Fibroblast of villous mesenchyme (primary cell): Measurements from ENCODE around the gene PPP1R9B. TPM values are rescaled to one million over a fixed set of nuclear protein-coding genes. Genes with fewer than 3 reads are reported as not detected.

Experiments
- DNase-seq: peaks from one replicate; pipeline ENCODE4 v3.0.0-alpha.2; 2010; ENCODE audit warnings: low read depth
- H3K4me3 ChIP-seq: 2 replicates; pipeline ENCODE4 v1.5.1; 2011; ENCODE audit warnings: low read depth, mild to moderate bottlenecking, low read length
- total RNA-seq: library from RNA; depleted of rRNA; stranded (reverse); fragments of >200 nt; gene quantifications from 2 replicates; pipeline ENCODE4 v1.2.3, GENCODE V29; 2012
- TF ChIP-seq, protein P1 (sequence below): IDR thresholded peaks from 2 replicates; pipeline ENCODE4 v1.5.1; 2012; ENCODE audit warnings: low read depth, mild to moderate bottlenecking, low read length; ENCODE audit not compliant: insufficient read depth

PPP1R9B gene
- total RNA-seq, 1 donor: 47.1 TPM

DNA sequence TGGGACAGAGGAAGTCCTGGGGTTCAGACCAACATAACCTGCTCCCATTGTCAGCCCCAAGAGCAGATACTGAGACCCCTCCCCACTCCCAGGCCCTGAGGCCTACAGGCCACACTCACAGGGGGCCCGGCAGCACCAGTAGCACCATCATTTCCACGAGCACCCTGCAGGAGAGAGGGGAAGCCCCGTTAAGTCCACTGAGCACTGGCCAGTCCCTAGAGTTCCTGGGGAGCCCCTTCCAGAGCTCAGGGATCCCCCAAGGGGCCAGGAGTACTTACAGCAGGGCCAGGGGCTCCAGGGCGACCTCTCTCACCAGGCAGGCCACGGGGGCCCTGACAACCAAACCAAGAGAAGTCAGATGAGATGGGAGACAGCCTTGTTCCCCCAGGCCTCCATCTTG is 45.6 kb upstream of the PPP1R9B start:
- DNase-seq: no peak
- peak overlapping the region; percentile 100 for H3K4me3 ChIP-seq
- TF ChIP-seq, protein P1, sequence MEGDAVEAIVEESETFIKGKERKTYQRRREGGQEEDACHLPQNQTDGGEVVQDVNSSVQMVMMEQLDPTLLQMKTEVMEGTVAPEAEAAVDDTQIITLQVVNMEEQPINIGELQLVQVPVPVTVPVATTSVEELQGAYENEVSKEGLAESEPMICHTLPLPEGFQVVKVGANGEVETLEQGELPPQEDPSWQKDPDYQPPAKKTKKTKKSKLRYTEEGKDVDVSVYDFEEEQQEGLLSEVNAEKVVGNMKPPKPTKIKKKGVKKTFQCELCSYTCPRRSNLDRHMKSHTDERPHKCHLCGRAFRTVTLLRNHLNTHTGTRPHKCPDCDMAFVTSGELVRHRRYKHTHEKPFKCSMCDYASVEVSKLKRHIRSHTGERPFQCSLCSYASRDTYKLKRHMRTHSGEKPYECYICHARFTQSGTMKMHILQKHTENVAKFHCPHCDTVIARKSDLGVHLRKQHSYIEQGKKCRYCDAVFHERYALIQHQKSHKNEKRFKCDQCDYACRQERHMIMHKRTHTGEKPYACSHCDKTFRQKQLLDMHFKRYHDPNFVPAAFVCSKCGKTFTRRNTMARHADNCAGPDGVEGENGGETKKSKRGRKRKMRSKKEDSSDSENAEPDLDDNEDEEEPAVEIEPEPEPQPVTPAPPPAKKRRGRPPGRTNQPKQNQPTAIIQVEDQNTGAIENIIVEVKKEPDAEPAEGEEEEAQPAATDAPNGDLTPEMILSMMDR: no peak

DNA sequence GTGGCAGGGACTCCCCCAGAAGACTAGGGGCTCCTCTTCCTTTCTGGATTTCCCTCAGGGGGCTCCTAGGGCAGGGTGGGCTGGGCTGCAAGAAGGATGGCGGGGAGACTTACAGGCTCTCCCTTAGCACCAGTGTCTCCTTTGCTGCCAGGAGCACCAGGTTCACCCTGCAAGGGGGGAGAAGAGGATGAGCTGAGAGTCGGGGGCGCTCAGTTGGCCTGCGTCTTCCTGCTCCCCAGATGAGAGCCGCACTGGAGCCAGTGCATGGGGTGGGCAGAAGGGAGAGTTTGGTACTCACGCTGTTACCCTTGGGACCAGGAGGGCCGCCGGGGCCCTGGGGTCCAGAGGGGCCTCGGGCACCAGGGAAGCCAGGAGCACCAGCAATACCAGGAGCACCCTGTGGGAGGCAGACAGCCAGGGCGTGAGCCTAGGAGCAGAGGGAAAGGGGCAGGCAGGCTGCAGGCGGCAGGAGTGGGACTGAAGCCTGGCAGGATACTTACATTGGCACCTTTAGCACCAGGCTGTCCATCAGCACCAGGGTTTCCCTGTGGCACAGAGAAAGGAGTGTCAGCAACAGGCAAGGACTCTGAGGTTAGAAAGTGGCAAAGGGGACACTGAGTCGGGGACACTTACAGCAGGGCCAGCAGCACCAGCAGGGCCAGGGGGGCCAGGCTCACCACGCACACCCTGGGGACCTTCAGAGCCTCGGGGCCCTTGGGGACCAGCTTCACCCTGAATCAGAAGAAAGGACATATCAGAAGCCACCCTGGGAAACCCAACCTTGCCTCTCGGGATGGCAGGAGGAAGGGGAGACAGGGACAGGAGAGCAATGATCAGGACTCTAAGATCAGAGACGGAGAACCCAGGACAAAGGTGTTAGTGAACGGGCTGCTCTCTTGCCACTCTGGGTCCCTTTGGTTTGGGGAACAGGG is 44.7 kb upstream of the PPP1R9B start:
- no peak for DNase-seq
- TF ChIP-seq, protein P1: peak; percentile 44
- H3K4me3 ChIP-seq: peak overlapping the region; percentile 100

- no peak for DNase-seq
Measured at GRCh38 chr17:50194140-50194933, 43.9 kb upstream of the PPP1R9B start.

GRCh38 chr17:50192618-50193291 is 42.3 kb upstream of the PPP1R9B start:
- H3K4me3 ChIP-seq: peak overlapping the region; percentile 34
- no peak for DNase-seq
- TF ChIP-seq, protein P1: no peak

More at GRCh38 chr17:50194140-50194933, 43.9 kb upstream of the PPP1R9B start:
- TF ChIP-seq, protein P1: no peak
- peak overlapping the region; percentile 100 for H3K4me3 ChIP-seq

DNA sequence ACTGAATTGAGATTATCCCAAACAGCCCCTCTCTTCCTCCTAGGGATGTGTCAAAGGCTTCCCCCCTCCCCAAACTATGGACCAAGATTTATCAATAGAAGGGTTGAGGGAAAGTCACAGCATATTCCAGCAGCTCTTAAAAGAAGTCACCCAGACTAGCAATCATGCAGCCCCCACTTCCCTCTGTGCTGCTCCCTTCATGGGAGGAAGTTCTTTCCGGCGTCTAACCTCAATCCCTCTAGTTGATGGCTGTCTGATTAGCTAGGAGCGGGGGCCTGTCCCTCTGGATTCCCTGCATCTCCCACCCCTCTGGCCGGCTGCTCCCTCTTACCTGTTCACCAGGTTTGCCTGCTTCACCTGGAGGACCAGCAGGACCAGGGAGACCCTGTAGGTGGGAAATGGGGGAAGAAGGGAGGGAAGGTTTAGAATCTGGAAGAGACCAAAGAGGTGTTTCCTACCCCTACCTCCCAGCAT is 41.7 kb upstream of the PPP1R9B start:
- H3K4me3 ChIP-seq: peak overlapping the region; percentile 34
- TF ChIP-seq, protein P1: no peak
- DNase-seq: no peak
